GM19240 (cell line): ENCODE data around the gene ALK.

Experiments
- DNase-seq: peaks from one replicate; pipeline ENCODE4 v3.0.0; 2011; ENCODE audit warnings: low spot score; ENCODE audit not compliant: insufficient read length

The ALK gene

DNA sequence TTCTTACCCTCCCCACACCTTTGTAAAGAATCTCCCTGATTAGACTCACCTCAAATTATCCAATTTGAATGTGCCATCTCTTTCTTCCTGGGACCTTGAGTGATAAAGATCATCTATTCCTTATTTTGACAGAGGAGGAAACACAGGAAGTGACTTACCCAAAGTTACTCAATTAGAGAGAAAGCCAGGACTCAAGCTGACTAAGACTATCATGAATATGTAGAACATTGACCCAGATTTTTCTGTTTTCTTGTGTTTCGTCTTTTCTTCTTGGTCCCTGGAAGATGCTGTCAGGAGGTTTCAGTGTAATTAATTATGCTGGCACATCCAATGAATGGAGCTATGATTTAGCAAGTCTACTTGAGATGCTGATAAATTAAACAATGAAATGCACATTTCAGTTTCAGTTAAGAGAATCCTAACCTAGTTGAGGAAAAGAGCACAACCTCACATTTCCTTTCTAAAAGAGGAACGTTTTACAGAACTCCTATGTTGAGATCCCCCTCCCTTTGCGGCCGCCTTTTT is 425.8 kb downstream of the ALK start:
- DNase-seq = no peak

- DNase-seq = no peak
These were observed 426.3 kb downstream of the ALK start for GRCh38 chr2:29495068-29495467.

- no peak for DNase-seq
These were observed 428.7 kb downstream of the ALK start for GRCh38 chr2:29492701-29493100.

- DNase-seq = no peak
These were observed 431.3 kb downstream of the ALK start for GRCh38 chr2:29490045-29490444.

- DNase-seq = no peak
These were observed 431.8 kb downstream of the ALK start for GRCh38 chr2:29489568-29489967.

- no peak for DNase-seq
These were observed 433.3 kb downstream of the ALK start for GRCh38 chr2:29487967-29488555.

- DNase-seq = no peak
These were observed 435.8 kb downstream of the ALK start for GRCh38 chr2:29485631-29486030.

DNA sequence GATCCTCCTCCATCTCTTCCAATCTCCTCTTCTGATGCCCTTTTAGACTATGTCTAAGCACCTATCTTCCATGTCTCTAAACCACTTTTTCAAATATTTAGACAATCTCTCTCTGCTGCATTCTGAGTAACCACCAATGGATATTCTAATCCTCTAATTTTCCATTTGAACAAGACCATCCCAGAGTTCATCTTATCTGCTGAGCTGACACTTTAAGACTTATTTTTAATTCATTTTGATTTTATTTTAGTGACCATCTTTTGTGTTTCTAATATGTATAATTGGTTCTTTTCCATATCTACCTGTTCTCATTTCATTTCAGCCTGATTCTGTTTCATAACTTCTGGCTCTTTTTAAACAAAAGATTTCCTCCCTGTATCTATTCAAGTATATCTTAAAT is 436.3 kb downstream of the ALK start:
- DNase-seq = no peak

- DNase-seq = no peak
These were observed 438.5 kb downstream of the ALK start for GRCh38 chr2:29482867-29483266.

DNA sequence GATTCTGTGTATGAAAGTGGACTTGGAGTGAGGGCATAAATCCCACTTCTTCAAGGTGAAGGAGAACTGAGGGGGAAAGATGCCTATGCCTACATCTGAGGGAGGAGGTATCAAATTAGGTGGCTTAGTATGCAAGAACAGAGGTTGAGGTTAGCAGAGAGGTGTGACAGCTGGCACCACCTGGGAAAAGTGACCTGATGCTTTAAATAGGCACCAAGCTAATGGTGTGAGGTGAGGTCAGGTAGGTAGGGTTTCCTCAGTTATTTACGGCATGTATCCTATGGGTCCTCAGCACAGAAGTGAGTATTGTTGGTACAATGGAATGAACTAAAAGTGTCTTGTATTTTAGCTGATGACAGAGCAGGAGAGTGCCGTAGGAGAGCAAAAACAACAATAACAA is 439.0 kb downstream of the ALK start:
- no peak for DNase-seq

GRCh38 chr2:29481313-29481712 is 440.1 kb downstream of the ALK start:
- DNase-seq = no peak

DNA sequence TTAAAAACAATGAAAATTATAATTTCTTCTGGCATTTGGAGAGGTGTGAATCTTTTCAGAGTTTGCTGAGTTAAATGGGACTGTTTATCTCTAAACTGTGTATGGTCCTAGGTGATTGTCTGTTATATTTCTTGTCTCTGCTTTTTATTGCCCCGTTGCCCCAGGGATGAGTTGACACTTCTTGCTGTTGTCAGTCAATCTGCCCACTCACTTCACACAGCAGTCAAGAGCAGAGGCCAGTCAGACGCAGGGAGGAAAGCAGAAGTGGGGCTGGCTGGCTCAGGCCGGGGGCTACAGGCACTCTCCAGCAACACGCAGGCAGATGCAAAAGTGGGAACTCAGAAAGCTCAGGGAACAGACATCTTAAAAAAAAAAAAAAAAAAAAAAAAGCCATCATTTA is 441.0 kb downstream of the ALK start:
- DNase-seq = no peak

DNA sequence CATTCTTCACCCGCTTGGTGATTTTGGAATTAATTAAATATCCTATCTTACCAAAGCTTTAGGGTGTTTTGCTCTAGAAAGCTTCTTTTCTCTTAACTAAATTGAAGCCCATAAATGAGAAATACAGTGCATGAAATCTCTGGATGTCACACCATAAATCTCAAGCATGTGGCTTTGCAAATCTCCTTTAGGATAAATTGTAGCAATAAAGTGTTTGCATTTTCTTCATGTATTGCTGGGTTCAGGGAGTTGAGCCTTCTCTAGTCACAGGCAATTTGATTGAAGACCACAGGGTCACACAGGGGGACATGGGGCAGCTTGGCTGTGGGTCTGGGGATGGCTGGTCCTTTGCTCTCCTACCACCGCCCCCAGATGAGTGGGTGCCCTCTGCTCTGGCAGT is 442.0 kb downstream of the ALK start:
- DNase-seq = no peak

DNA sequence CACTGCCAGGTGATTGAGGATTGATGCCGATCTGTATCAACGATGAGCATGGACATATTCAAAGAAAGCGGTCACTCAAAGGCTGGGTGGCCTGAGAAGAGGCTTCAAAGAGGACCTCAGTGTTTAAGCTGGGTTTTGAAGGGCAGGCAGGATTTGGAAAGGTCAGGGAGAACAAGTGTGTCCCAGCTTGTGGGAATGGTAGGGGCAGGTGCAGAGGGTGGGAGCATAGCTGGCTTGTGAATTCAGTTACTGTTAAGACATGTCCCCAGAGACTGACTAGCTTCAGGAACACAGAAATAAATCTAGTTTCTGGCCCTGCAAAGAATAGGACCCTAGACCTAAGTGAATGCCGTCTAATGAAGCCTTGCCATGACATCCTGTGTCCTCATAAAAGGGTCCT is 442.7 kb downstream of the ALK start:
- no peak for DNase-seq

DNA sequence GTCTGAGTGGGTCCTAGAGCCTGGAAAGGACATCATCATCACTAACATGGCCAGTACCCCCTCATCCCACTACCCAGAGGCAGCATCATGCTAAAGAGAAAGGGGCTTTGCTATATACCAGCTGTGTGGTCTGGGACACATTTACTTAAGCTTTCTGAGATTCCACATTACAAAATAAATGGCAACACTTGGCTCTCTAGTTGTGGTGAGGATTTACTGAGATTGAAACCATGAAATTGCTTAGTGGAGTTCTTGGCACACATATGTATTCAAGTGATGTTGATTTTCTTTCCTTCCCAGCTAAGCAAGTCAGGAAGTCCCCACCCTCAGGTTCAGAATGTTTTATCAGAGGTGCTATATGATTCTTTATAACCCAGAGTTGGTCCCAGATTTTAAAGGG is 444.2 kb downstream of the ALK start:
- DNase-seq = no peak

- no peak for DNase-seq
These were observed 445.9 kb downstream of the ALK start for GRCh38 chr2:29475499-29475898.

- DNase-seq = no peak
These were observed 451.4 kb downstream of the ALK start for GRCh38 chr2:29469961-29470360.

DNA sequence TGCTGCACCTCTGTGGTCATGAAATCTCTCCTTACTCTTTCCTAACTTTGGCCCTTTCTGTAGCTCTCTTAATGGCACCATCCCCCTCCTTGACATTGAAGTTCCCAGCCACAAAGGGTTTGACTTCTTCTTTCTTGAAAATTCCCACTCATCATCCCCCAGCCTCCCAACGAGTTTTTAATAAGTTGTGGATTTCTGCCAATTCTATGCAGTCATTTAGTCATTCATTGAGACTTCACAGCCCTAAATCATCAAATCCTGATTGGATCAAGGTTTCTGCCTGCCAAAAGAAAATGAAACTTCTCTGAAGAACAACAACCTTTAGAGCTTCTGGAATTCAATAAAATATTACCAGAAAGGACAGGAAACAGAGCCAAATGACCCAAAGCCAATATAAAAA is 451.9 kb downstream of the ALK start:
- no peak for DNase-seq

DNA sequence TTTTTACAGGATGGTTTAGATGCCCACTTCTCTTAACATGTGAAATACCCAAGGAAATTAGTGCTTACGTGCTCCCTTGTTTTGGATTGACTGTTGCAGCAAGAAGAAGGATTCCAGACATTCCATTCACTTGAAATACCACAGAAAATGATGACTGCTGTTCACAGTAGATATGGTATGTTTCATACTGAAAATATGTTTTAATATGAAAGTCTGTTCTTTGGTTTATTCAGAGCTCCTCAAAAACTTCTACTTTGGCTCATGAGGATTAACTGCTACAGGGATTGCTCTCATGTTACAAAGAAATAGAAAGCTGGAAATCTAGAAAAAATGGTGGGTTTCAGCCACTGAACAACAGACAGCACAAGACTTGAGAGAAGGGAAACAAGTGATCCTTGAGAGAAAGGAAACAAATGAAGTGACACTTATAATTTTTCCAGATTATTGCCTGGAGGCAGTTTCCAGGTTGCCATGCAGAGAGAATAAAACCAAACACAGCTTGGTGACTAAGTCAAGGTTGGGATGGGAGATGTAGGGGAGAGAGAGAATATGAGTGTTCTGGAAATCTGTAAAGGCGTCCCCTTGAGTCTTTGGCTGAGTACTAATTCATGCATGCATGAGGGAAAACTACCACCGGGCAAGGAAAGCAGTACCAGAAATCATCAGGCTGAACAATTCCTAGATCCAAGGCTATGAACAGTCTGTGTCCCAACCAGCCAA is 458.0 kb downstream of the ALK start:
- DNase-seq = no peak

GRCh38 chr2:29462293-29462692 is 459.1 kb downstream of the ALK start:
- DNase-seq = no peak

GRCh38 chr2:29460190-29460589 is 461.2 kb downstream of the ALK start:
- no peak for DNase-seq

DNA sequence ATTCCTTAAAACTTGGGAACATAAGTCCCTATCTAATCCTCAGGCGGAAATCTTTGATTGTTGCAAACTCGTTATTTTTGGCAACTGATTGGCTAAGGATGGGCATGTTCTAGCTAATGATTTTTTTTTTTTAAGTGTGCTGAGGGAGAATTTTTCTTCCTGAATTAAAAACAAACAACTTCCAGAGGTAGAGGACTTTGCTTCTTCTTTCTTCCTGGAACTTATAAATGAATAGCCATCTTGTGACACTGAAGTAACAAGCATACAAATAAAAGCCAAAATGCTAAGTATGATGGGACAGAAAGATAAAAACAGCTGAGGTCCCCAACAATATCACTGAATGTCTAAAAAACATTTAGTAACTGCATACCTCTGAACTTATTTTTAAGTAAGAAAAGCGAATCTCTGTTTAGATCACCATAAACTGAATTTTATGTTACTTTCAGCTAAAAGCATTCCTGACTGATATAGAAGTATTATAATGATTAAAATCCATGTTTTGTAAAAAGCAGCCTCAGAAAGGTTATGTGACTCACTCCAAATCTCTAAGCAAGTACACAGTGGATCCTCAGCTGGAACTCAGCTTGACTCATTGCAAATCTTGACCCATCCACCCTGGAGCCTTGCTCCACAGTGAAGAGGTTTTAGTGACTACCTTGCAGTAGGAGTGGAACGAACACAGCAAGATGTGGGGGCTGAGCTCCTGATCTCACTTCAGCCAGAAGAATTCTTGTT is 461.8 kb downstream of the ALK start:
- DNase-seq = no peak

- DNase-seq = no peak
These were observed 465.0 kb downstream of the ALK start for GRCh38 chr2:29456429-29456828.
